SKM-1 (cell line): ENCODE data around the gene DTNBP1.

ENCODE experiments used
- DNase-seq: peaks from one replicate; lab custom pipeline; 2025; ENCODE audit not compliant: unreplicated experiment; lab: John Stamatoyannopoulos, UW

Gene DTNBP1

DNA sequence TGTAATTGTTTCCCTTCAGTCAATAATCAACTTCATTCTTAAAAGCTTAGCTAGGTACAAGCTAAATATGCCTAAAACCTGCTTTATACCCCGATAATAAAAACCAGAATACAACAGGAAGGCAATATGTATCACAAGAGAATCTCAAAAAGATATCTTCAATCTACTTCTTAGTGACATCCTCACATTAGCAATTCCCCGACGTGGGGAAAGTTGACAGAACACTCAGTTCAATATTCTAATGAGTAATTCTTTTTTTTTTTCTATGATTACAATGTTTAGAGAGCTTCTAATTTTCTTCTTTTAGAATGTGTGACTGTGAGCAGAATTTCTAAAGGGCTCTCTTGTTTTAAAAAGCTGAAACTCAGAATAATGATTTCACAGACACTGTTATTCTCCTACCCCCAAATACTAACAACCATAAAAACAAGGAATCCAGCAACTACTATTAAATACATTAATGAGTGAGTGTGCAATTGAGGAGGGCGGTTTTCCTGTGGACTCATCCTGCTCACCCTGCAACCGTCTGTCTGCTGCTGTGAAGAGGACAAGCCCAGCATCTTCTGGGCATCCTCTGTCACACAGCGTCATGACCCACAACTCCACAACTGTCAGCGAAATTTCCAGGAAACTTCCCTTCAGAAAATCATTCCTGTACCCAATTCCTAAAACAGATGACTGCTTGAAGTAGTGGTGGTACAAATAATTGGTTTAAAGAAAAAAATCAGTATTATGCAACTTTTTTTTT is 68.1 kb downstream of the DTNBP1 start:
- DNase-seq = no peak

DNA sequence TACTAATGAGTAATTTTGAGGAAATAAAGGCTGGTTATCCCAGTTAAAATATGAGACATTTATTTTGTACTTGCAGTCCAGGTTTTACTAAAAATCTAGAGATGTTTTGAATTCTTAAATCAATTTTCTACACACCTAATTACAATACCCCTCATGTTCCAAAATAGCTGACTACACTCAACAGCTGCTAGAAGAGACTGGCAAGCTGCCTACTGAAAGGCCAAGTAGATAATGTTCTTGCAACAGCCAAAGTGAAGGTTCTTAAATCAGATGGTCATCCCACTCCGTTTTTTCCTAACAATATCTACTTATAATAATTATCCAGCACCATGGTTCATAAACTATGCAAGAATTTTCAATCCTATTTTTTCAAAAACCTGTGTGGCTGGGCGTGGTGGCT is 69.0 kb downstream of the DTNBP1 start:
- DNase-seq = no peak

DNA sequence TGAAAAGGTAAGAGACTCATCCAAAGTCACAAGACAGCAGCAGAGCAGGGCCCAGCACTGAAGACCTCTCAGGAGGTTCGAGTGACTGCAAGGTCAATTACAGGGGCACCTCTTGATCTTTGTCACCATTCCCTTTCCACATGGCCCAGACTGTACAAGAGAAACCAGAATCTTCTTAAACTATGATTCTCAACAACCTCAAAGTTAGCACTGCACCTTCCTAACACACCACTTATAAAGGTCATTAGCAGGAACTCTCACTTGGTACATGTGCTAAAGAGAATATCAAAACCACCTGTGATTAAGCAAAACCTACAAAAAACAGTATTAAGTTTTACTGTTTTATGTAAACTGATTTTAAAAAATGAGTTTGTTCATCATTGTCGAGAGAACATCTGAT is 70.2 kb downstream of the DTNBP1 start:
- no peak for DNase-seq

DNA sequence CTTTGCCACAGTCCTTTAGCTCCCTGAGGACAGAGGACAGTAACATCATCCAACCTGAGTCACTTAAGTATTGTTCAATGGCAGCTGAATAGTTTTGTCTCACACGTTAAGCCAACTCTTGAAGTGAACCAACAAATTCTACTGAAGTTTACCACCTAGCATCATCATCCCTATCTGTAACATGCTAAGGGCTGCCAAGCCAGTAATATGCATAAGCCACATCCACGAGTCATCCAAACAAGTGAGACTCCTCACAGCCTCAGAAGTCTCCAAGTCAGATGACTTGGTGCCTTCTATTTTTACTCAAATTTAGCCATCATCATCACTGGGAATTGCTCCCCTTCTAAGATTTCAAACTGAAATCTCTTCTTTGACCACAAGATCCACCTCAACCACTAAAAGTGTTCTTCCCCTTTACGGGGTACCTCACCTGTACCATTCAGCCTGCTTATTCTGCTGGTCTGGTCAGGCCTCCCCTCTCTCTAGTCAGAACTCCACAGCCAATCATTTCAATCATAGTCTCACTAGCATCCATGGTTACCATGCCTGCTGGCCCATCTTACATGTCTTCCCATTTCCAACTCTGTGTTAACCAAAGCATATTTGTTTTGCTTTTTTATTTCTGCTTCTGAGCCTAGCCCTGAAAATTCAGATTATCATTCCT is 73.7 kb downstream of the DTNBP1 start:
- DNase-seq = no peak

DNA sequence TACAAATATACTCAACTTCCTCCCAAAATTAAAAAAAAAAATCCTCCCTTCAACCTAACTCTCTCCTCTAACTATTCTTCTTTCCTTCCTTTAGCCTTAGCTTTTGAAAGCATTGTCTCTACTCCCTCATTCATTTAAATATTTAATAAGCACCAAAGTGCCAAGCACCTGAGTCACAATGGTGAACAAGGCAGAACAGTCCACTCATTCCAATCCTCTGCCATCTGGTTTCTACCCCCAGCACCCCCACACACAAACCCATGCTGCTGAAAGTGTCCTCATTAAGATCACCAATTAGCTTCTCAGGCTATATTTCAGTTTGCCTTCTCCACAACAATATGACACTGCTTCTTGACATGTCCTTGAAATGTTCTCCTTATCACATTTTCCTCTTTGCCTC is 76.3 kb downstream of the DTNBP1 start:
- DNase-seq = no peak

DNA sequence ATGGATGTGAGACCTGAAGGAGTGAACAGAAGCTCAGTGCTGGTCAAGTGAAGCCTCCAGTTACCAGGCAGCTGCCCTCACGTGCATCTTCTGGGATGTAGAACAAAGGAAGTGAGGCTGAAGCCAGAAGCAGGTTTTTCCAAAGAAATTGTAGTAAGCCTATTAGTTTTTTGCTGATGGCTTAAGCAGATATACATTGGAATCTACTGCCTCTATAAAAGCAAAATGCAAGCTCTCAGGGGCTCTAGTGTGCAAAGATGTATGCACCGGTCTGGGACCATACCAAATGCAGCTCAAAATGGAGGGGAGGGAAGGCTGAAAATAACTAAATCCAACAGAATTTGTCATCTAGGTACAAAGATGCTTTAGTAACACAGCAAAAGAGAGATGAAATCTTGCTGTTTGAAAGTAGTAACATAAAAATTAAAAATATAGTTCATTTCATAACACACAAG is 77.0 kb downstream of the DTNBP1 start:
- DNase-seq = no peak

DNA sequence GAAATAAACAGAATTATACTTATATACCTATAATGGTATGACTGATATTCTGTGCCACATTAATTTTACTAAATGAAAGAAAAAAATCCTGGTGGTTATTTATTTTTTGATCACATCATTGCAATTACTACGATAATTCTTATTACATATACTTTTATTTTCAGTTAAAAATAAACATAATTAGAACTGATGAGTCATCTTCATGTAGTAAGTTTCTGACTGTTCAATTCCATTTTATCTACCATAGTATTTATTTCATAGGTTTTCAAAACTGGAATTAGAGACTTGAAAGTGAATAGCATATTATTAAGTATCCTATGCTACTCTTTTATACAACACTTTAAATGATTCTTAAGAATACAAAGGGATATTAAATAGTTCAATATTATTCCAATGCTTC is 80.3 kb downstream of the DTNBP1 start:
- no peak for DNase-seq

DNA sequence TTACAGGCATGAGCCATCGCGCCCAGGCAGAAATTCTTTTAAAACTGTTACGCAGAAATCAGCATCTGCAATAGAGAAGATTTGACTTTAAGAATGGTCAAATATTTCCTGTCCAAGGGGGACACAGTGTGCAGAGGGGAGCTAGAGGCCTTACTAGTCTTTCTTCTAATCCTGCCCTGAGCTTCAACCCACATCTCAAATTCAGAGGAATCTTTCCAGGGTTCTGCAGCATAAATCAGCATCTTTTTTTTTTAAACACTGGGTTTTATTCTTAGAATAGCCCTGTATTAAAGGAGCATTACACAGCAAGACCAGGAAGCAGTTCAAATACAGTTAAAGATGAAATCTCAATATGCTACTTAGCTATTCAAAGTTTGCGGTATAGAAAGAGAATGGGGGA is 81.1 kb downstream of the DTNBP1 start:
- DNase-seq = no peak

DNA sequence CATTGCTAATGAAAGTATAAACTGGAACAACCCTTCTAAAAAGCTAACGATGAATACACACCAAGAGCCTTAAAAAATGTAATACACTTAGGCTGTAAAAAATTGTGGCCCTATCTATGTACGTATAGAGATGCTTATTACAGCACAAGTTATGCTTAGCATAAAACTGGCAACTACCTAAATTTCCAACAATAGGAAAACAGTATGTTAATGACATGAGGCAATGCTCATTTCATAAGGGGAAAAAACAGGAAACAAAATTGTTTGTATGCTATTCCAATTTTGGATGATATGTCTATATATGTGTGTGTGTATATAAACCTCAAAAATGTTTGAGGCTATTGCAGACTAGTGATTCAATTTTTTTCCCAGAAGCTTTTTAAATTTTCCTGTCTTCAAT is 82.5 kb downstream of the DTNBP1 start:
- DNase-seq = no peak

DNA sequence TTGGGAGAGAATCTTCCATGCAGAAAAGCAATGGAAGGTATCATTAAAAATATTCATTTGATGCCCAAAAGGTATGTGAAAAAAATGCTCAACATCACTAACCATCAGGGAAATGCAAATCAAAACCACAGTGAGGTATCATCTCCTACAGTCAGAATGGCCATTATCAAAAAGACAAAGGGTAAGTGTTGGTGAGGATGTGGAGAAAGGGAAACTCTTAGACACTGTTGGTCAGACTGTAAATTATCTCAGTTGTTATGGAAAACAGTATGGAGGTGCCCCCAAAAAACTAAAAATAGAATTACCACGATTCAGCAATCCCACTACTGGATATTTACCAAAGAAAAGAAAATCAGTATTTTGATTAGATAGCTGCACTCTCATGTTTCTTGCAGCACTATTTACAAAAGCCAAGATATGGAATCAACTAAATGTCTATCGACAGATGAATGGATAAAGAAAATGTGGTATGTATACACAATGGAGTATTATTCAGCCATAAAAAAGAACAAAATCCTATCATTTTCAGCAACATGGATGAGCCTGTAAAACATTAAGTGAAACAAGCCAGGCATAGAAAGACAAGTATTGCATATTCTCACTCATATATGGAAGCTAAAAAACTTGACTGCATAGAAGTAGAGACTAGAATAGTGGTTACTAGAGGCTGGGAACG is 84.0 kb downstream of the DTNBP1 start:
- DNase-seq = no peak

DNA sequence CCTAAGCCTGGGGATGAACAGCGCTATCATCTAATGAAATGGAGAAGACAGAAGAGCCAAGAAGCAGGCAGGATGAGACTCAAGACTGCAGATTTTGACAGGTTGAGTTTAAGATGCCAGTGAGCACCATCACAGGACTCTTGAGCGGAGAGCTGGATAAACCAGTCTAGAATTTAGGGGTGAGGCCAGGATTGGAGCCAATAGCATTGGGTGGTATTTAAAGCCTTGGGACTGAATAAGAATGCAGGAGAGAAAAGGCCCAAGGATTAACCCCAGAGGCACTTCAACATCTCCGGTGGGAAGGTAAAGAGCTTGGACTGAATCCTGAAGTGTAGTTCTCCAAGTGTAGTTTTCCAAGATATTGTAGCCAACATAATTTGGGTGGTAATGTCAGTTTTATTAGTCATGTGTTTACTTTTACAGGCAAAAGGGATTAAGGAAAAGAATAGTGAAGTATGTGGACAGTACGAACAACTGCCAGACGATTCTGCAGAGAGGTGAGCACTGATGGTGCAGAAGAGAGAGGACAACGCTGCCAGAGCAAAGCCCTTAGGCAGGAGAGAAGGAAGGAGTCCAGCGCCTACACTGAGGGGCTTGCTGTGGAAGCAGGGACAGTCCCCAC is 85.2 kb downstream of the DTNBP1 start:
- no peak for DNase-seq

DNA sequence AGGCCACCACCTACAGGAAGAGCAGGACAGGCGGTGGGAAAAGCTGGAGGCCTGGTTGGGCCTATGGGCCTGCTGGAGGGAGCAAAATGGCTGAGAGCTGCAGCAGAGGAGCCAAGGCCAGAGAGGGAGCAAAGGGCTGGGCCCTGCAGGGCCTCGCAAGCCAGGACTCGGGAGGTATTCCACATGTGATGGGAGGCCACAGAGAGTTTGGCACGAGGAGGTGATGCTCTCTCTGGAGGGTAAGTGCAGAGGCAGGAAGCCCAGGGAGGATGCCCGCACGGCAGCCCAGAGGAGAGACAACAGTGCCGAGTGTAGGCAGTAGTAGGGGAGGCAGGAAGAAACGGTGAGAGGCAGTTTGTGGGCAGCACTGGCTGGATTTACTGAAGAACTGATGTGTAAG is 85.7 kb downstream of the DTNBP1 start:
- no peak for DNase-seq

DNA sequence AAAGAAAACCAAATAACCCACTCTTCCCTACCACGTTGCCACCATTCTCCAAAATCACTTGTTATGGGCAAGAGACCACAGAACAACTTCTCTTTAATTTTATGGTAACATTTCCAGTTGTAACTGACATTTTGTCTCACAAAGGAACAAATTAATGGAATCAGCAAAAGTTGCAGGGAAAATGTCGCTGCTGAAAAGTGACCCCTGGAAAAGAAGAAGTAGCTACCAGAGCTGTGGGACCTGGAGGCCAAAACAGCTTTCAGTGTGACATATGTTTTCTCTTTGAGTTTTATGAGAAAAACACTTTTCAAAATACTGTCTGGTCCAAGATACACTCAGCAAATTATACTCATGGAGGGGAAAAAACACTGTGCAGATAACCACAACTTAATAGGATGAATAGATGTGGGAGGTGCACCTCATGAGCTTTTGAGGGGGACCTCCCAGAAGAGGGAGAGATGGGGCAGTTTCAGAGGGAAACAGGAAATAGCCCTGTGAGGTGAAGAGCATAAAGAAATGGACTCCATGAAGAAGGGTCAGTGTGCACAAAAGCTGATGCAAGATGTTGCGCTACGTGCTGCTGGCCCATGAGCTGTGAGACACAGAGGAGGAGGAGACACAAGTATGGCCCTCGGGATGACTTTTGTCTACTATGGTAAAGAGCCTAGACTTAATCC is 87.3 kb downstream of the DTNBP1 start:
- no peak for DNase-seq

DNA sequence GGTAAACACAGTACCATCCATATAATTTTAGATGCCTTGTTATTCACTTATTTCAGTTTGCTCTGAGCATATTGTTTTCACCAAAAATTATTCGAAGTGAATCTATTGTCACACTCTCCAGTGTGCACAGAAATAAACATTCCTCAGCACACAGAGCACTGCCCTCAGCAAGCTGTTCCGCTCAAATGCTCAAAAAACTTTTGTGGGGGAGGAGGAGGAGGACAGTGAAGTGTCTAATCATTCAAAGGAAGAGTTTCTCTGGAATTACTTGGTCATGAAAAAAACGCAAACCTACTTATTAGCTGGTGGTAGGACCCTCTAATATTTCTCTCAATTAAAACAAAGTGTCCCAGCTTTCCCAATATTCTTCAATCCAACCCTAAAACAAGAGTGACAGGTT is 88.3 kb downstream of the DTNBP1 start:
- DNase-seq = no peak

DNA sequence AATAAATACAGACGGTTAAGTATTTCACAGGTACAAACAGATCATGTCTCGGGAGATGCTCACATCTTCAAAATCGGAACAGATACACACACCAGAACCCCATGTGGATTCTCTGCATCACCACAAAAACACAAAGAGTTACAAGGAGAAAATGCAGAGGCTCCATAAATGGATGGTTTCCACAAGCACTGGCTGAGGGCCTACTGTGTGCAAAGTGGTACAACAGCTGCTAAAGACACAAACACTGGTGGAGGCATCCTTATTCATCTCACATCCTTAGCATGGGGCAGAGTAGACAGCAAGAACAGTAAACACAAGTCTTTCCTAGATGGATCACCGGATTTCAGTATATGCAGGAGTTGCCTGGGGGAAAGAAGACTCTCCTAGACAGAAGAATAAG is 88.8 kb downstream of the DTNBP1 start:
- DNase-seq = no peak

DNA sequence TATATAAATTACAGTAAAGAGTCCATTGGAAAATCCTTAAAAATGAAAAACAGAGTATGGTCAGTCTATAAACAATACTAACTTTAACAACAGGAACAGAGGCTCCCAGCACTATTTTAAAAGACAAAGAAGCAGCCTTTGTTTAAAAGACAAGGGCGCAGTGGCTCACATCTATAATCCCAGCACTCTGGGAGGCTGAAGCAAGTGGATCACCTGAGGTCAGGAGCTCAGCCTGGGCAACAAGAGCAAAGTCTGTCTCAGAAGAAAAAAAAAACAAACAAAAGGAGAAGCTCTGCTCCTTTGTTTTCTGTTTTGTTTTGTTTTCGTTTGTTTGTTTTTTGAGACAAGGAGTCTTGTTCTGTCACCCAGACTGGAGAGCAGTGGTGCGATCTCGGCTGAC is 89.4 kb downstream of the DTNBP1 start:
- DNase-seq = no peak

DNA sequence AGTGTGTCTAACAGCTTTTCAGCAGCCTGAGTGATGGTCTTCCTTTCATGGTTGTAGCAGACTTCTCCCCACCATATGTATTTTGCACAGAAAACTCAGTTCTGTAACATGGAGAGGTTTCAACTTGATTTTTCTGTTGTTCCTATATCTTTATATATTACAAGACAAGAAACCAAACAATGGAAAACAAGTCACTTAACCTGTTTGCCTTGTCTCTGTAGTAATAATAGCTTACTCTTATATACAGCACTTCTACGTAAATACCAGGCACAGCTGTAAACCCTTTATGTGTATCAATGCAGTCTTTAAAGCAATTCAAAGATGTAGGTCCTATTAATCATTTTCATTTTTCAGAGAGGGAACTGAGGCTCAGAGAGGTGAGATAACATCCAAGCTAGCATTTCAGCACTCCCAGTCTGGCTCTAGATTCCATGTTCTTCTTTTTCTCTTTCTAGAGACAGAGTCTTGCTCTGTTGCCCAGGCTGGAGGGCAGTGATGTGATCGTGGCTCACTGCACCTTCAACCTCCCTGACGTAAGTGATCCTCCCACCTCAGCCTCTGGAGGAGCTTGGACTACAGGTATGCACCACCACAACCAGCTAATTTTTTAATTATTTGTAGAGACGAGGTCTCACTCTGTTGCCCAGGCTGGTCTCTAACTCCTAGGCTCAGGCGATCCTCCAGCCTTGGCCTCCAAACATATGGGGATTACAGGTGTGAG is 90.4 kb downstream of the DTNBP1 start:
- no peak for DNase-seq

DNA sequence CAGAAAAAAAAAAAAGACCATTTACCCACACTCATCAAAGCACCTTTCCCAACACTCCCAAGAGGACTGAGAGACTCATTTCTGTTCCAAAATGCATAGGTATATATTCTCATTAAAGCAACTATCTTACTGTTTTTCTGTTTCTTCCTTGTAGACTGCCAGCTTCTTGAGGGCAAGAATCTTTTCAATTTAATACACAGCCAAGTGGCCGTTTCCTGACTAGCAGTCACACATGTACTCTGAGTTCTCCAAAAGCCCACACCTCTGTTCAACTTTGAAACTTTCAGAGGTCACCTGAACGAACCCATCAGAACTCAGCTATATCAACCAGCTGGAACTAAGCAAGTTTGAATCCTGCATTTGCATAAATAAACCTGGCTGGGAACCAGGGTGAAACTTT is 92.7 kb downstream of the DTNBP1 start:
- no peak for DNase-seq

DNA sequence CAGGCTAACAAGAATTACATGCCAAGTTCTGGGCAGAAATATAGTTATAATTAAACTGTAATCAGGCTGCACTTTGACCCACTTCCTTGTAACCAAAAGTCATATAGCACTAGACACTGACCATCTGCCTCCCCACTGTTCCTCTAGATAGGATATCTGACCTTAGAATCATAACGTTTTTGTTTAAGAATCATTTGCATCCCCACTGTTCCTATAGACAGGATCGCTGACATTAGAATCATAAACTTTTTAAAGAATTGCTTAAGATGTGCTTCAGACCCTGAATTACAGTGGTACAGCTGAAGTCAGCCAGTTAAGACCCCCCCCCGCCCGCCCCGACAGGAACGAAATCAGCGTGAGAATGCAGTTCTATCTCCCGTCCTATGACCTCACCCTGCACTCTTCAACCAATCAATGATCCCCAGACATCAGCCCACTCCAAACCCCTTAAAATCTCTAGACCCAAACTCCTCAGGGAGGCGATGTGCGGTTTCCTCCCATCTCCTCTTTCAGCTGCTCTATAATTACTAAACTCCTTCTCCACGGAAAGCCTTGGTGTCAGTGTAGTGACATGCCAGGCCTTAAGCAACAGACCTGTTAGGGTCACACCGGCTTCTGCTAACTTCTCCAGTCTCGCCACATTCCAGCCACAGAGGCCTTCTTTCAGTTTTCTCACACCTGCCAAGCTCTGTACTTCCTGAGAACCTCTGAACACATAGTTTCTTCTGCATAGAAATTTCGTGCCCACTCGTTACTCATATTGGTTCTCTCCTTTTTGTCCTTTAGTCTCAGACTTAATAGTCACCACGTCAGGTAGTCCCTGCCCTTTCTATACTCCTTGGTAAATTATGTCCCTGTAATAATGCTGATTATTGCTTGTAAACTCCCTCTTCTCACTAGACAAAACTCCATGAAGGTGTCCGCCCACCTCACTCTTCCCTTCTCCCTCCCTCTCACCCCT is 93.5 kb downstream of the DTNBP1 start:
- DNase-seq = no peak

DNA sequence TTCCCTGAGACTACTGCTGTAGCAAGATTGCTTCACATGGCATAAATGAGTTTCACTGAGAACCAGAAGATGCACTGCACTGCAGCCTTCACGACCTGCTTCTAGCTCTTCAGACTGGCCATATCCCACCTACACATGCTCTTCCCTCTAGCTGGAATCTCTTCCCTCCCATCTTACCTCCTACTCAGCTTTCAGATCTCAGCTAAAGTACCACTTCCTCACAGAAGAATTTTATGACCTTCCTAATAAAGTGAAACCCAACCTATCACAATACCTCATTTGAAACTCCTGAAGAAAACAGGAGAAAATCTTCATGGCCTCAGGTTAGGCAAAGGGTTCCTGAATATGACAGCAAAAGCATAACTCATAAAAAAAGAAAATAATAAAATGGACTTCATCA is 99.9 kb downstream of the DTNBP1 start:
- DNase-seq = no peak
